Naive thymus-derived CD8-positive, alpha-beta T cell (primary cell): ENCODE results near the gene PITPNB. TPM values are rescaled to one million over a fixed set of nuclear protein-coding genes. Genes with fewer than 3 reads are reported as not detected.

Experiments
- ATAC-seq, 2 donors: fragments of 150-1000 bp; cut with Tn5 transposase in 1 of 2; sonication (Bioruptor Pico), chemical (Tn5 transposase) in 1 of 2; 1 replicate in 1 of 2; 2 replicates in 1 of 2; pipeline ENCODE4 v1.10.0; 2021; ENCODE audit warnings: mild to moderate bottlenecking in 2 of 2, moderate library complexity in 2 of 2
- POLR2A ChIA-PET: fragments of 350-600 bp; sonication (Branson Sonifier 250); formaldehyde crosslinking; loops from one replicate; lab custom pipeline; 2021; ENCODE audit warnings: antibody characterized with exemption; lab: Charles Lee
- DNase-seq, 10 donors: peaks; one replicate each; pipeline versions ENCODE4 v3.0.0 to v3.0.0-alpha.2; 2020 to 2022
- H3K27ac Mint-ChIP-seq, 10 donors: one replicate each; pipeline ENCODE4 v1.8.0; 2020 to 2022; ENCODE audit warnings: mild to moderate bottlenecking in 10 of 10, mixed read lengths in 10 of 10, moderate library complexity in 4 of 10, inconsistent platforms in 1 of 10
- H3K27me3 Mint-ChIP-seq, 5 donors: one replicate each; pipeline ENCODE4 v1.8.0; 2021 to 2022; ENCODE audit warnings: mixed read lengths in 5 of 5
- H3K36me3 Mint-ChIP-seq, 3 donors: one replicate each; pipeline ENCODE4 v1.8.0; 2020 to 2022; ENCODE audit warnings: mixed read lengths in 3 of 3, mild to moderate bottlenecking in 2 of 3, inconsistent platforms in 1 of 3
- H3K4me1 Mint-ChIP-seq, 4 donors: one replicate each; pipeline ENCODE4 v1.8.0; 2021 to 2022; ENCODE audit warnings: mixed read lengths in 4 of 4
- H3K4me3 Mint-ChIP-seq, 10 donors: one replicate each; pipeline ENCODE4 v1.8.0; 2020 to 2022; ENCODE audit warnings: mild to moderate bottlenecking in 10 of 10, mixed read lengths in 10 of 10, moderate library complexity in 6 of 10, inconsistent platforms in 1 of 10
- H3K9me3 Mint-ChIP-seq, 9 donors: one replicate each; pipeline ENCODE4 v1.8.0; 2020 to 2022; ENCODE audit warnings: mixed read lengths in 9 of 9, mild to moderate bottlenecking in 3 of 9, inconsistent platforms in 1 of 9, moderate library complexity in 1 of 9
- microRNA-seq: library from miRNA; unstranded; fragments of <30 nt; microRNA quantifications from one replicate; pipeline ENCODE4 v1.2.0, GENCODE V29; 2022; ENCODE audit warnings: borderline microRNAs expressed
- polyA plus RNA-seq, 3 donors: library from polyadenylated mRNA; unstranded; fragments of 300-500 nt; fragmentation: Illumina TruSeq; gene quantifications; one replicate each; pipeline ENCODE4 v1.2.3, GENCODE V29; 2021
- total RNA-seq, 8 experiments: library from RNA in 2 of 8; stranded (reverse) in 2 of 8; gene quantifications; one replicate each; pipeline ENCODE4 v1.2.3 and lab custom pipeline; 2021 to 2026

Gene PITPNB
- total and polyA plus RNA-seq, 5 experiments from 2014 or later, result 58.7 to 76.2 (median 59.9) TPM

DNA sequence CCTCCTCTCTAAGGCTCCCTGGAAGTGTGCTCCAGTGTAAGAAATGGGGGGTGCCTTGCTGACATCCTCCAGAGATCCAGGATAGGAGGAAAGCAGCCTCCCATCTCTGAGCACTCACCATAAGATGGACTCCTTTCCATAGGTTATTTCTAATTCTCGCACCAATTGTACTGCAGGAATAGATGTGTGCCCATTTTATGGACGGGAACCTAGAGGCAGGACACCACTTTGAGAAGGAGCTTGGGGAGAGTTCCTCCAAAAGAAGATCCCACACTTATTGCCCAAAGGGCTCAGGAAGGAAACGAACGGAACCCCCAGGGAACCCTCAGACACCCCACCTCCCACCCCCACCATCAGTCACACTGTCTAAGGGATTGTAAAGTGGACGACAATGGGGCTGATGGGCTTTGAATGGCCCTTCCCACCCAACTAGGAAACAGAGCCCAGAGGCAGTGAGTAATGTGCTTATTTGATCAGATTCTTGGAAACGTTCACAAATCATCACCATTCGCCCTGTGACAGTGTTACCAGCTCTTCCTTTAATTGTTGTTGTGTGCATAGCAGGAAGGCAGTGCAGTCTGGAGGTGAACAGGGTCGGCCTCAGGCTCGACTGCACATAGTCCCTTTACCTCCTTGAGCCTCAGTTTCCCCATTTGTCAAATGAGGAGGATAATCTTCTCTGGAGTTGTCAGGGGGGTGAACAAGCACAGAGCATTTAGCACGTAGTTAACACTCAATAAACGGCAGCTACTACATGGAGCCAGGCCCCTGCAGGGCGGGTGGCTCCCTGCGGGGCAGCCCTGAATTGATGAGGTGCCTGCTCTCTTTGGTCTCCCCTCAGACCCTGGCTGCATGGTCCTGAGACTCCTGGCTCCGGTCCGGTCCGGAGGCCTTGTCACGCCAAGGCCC, 109.1 kb downstream of the PITPNB start:
- H3K27ac Mint-ChIP-seq, result no peak overlapping the region
- H3K4me3 Mint-ChIP-seq, result no peak overlapping the region
- H3K9me3 Mint-ChIP-seq, result no peaks in the 10 kb centered on the region
- peaks cover 3 to 7% (median 6%) of the 10 kb centered on the region in 4 donors for H3K4me1 Mint-ChIP-seq
- no peak for DNase-seq
- H3K27me3 Mint-ChIP-seq, result peaks cover 13 to 44% (median 30%) of the 10 kb centered on the region in 5 donors
- no peak for ATAC-seq
- POLR2A ChIA-PET, result no interaction called here
- H3K36me3 Mint-ChIP-seq, result no peaks in the 10 kb centered on the region

DNA sequence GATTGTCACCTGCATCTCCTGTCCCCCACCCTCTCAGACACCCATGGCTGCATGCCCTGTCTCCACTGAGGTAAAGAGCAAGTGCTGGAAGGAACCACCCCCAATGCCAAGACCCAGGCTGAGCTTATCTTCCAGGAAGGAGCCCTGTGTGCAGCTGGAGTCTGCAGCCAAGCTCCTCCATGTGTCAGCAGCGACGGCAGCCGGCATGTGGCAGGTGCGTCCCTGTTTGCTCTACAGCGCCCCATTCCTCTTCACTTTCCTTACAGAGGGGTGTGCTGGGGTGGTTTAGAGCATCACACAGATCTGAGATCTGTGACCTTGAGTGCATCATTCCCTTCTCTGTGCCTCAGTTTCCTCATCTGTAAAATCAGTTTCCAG, 109.8 kb downstream of the PITPNB start:
- ATAC-seq (no peak), DNase-seq (no peak)
- no peak overlapping the region for H3K4me3 Mint-ChIP-seq

DNA sequence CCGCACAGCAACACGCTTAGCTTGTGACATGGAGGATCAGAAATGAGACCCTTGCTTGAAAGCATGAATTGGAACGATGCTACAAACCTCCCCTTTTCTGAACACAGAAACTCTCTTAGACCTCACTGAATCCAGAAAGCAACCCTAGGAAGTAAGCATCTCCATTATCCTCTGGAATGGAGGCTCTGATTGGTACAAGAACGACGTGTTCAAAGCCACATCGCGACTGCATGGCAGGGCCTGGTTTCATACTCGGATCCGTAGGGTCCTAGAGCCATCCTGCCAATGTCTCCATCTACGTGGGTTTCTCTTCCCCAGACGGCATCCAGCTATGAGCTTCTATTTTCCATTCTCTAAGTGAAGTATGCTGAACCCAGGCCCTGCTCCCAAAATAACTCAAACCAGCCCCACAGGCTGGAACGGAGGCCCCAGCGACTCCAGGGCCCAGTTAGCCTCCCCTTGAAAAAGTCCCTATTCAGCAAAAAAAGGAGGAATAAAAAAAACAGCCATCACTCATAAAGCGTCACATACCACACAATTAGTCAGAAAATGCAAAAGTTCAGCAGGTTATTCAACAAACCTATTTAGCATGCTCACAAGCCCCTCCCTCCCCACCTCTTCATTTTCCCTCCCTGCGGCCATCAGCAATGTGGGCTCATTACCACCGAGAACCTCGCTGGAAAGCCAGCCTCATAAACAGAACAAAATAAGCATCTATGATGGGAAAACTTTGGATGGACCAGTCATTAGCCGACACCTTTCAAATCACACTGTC, 110.4 kb downstream of the PITPNB start:
- peaks cover 18 to 57% (median 34%) of the 10 kb centered on the region in 5 donors for H3K27me3 Mint-ChIP-seq
- no peak for ATAC-seq
- H3K4me3 Mint-ChIP-seq, result no peak overlapping the region
- DNase-seq, result no peak
- H3K27ac Mint-ChIP-seq, result no peak overlapping the region
- no peaks in the 10 kb centered on the region for H3K36me3 Mint-ChIP-seq
- H3K4me1 Mint-ChIP-seq, result peaks cover 7 to 13% (median 10%) of the 10 kb centered on the region in 4 donors
- POLR2A ChIA-PET, result no interaction called here
- H3K9me3 Mint-ChIP-seq, result no peaks in the 10 kb centered on the region

More for the DNA sequence above, 109.8 kb downstream of the PITPNB start:
- Mint-ChIP-seq H3K9me3 (no peaks in the 10 kb centered on the region), H3K4me1 (peaks cover 7 to 13% (median 10%) of the 10 kb centered on the region in 4 donors), H3K36me3 (no peaks in the 10 kb centered on the region), H3K27me3 (peaks cover 18 to 52% (median 34%) of the 10 kb centered on the region in 5 donors), H3K27ac (no peak overlapping the region)
- POLR2A ChIA-PET, result no interaction called here

DNA sequence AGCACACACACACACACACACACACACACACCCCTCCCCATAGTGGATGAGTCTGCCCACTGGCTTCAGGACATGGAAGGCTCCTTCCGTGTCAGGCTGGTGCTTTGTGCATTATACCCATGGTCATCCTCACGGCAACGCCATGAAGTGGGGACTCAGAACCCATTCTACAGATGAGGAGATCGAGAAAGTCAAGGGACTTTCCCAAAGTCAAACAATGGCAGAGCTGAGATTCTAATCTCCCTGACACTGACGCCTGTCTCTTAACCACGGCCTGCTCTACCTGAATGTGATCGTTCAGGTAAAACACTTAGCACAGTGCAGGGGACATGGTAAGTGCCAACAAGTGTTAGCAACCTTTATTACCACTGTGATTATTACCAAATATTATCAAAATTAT, 113.2 kb downstream of the PITPNB start:
- ATAC-seq (no peak), DNase-seq (no peak)
- no peaks in the 10 kb centered on the region for H3K9me3 Mint-ChIP-seq
- peaks cover 15 to 23% (median 17%) of the 10 kb centered on the region in 4 donors for H3K4me1 Mint-ChIP-seq
- POLR2A ChIA-PET, result no interaction called here
- H3K36me3 Mint-ChIP-seq, result no peaks in the 10 kb centered on the region
- H3K27ac Mint-ChIP-seq, result no peak overlapping the region
- peaks cover 18 to 59% (median 29%) of the 10 kb centered on the region in 5 donors for H3K27me3 Mint-ChIP-seq
- H3K4me3 Mint-ChIP-seq, result no peak overlapping the region

DNA sequence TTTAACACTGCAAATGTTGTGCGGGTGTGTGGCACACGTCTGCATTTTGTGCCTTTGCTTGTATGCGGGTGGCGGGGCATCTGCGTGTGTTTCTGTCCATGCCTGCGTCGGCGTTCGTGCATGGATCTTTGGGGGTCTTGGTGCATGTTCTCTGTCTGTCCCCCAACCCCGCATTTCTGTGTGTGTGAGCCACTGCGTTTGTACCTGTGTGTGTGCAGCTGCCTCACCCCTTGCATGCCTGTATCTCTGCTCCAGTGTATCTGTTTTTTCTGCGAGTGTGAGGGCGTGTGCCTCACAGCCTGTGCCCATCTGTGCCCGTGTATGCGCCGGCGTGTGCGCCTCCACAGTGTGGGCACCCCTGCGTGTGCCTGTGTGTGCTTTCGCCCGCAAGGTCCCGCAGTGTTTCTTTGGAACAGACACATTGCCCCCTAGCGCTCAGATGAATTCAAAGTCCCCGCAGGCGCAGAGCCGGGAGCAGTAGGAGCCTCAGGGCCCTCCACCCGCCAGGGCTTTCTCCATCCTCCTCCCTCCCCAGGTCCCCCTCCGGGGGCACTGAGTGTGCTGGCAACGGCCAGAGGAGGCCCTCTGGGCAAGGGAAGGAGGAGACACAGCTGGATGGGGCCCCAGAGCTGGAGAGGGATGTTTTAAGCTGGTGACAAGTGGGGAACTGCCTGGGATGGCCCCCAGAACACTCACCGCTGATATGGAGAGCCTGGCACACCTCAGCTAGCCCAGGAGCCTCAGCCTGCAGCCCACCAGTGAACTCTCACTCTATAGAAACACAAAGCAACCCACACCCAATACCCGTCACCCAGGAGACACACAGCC, 114.4 kb downstream of the PITPNB start:
- DNase-seq, result peak in 7 of 10 donors; percentile 34 to 75 (median 49)
- Mint-ChIP-seq H3K4me1 (peaks cover 17 to 23% (median 17%) of the 10 kb centered on the region in 4 donors), H3K36me3 (no peaks in the 10 kb centered on the region), H3K9me3 (no peaks in the 10 kb centered on the region), H3K27ac (no peak overlapping the region), H3K27me3 (peaks cover 18 to 59% (median 29%) of the 10 kb centered on the region in 5 donors), H3K4me3 (peak overlapping the region; percentile 37 to 85 (median 68))
- POLR2A ChIA-PET, result no interaction called here
- peak; percentile 34 to 49 for ATAC-seq

DNA sequence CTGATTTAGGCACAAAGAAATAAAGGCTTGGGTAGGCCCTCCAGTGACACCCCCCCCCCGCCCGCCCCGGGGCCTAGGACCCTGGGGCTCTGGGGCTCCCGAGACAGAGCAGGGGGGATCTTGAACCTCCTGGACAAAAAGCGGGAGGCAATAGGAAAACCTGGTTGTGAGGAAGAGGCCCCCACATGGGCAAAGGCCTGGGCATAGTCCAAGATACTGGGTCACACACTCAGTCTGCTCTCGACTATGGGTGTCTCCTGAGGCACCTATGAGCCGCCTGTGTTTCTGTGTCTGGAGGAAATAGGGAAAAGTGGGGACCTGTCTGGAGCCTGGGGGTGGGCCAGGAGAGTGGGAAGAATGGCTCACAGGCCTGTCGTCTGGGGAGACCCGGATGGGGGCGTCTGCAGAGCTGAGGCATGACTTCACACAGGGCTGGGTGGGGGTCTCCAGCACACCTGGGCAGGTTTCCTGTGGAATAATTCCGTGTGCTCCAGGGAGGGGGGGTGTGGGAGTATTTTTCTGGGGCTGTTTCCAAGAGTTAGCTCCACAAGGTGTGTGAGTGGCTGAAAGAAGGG, 115.1 kb downstream of the PITPNB start:
- H3K4me3 Mint-ChIP-seq, result peak overlapping the region in 2 of 10 donors; percentile 41 to 80
- H3K27me3 Mint-ChIP-seq, result peaks cover 16 to 53% (median 29%) of the 10 kb centered on the region in 5 donors
- peaks cover 17 to 23% (median 17%) of the 10 kb centered on the region in 4 donors for H3K4me1 Mint-ChIP-seq
- H3K36me3 Mint-ChIP-seq, result no peaks in the 10 kb centered on the region
- H3K27ac Mint-ChIP-seq, result peak overlapping the region in 1 of 10 donors; percentile 29
- ATAC-seq (no peak), DNase-seq (no peak)
- POLR2A ChIA-PET, result no interaction called here
- no peaks in the 10 kb centered on the region for H3K9me3 Mint-ChIP-seq

DNA sequence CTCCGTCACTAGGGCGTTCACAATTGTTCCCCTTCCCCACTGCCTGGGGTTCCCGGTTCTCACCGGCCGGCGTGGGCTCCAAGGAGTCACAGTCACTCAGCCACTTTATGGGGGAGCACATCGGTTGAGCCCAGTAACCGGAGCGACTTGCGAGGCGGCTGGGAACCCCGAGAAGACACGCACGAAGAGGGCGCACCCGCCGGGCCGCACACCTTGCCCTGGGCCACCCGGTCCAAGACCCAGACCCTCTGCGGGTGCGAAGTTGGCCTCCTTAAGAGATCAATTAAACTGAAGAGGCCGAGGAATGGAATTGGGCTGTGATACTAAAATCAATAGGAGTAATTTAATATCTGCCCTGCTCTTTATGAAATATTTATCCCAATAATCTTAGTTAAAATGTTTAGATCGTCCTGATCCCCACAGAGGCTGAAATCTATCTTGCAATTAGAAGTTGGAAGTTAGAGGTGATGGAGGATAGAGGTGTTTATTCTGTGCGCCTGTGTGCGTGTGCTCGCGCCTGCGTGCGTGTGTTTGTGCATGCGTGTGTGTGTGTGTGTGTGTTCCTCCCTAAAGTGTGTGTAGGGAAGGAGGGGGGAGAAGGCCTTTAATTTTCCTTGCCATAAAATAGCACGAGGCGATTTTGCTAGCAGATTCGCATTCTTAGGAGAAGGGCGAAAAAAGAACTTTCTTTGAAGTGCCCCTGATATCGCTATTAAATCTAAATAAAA, 116.5 kb downstream of the PITPNB start:
- H3K27ac Mint-ChIP-seq, result peak overlapping the region in 4 of 10 donors; percentile 25 to 85 (median 60)
- H3K9me3 Mint-ChIP-seq, result no peaks in the 10 kb centered on the region
- peak overlapping the region; percentile 85 to 92 (median 88) for H3K4me3 Mint-ChIP-seq
- peak; percentile 22 for ATAC-seq
- H3K27me3 Mint-ChIP-seq, result peaks cover 15 to 40% (median 20%) of the 10 kb centered on the region in 5 donors
- no peaks in the 10 kb centered on the region for H3K36me3 Mint-ChIP-seq
- POLR2A ChIA-PET, result no interaction called here
- no peak for DNase-seq
- peaks cover 17 to 23% (median 17%) of the 10 kb centered on the region in 4 donors for H3K4me1 Mint-ChIP-seq

Small RNA genes within 50 kb of the gene (microRNA-seq; reads per million reads assigned to microRNA genes)
- gene MIR3199-1, result not detected
- gene MIR3199-2, result not detected

Other genes starting within 250 kb of the PITPNB start
- gene MN1, start 117.5 kb downstream of the PITPNB start, total RNA-seq, result under 1 TPM; 0.22 to 0.39 TPM
- gene MN1, start 117.5 kb downstream of the PITPNB start, polyA plus RNA-seq, result under 1 TPM in 1 of 3 donors, not detected in 2; 0.10 TPM